K562 (cell line): ENCODE data around the gene PTPRF.

Experiments used
- ATF7 ChIP-seq: fragments of 450-650 bp; IDR thresholded peaks from 2 replicates; pipeline ENCODE4 v1.7.1; 2014; ENCODE audit warnings: mild to moderate bottlenecking, moderate library complexity
- CCAR2 ChIP-seq: fragments of 200-400 bp; formaldehyde crosslinking; IDR thresholded peaks from 2 replicates; pipeline ENCODE4 v1.6.1; 2017; ENCODE audit warnings: mild to moderate bottlenecking, low read depth, low read length
- CHD1 ChIP-seq: fragments of 200-600 bp; sonication (generic); IDR thresholded peaks from one replicate; pipeline ENCODE4 v1.6.1; 2012; ENCODE audit warnings: mild to moderate bottlenecking, moderate library complexity, low read length, inconsistent platforms
- CREB1 ChIP-seq, 2 experiments: sonication (generic) in 1 of 2; formaldehyde crosslinking in 1 of 2; IDR thresholded peaks; 2 replicates each; pipeline versions ENCODE4 v1.6.1 to v1.8.0; 2012 to 2022; ENCODE audit warnings: inconsistent platforms in 1 of 2, mild to moderate bottlenecking in 1 of 2, missing genetic modification reagents in 1 of 2, moderate library complexity in 1 of 2
- CTCF ChIP-seq, 3 experiments: IDR thresholded peaks in 2 of 3; conservative IDR thresholded peaks in 1 of 3; 2 replicates each; pipeline ENCODE4 v1.5.1; 2011 to 2012; ENCODE audit warnings: low read length in 3 of 3, mild to moderate bottlenecking in 3 of 3, control low read depth in 2 of 3, improper control_type of control experiment in 1 of 3, inconsistent platforms in 1 of 3, low read depth in 1 of 3, mixed read lengths in 1 of 3, moderate library complexity in 1 of 3; ENCODE audit not compliant: insufficient read depth in 2 of 3
- E2F6 ChIP-seq, 2 experiments: IDR thresholded peaks; 2 replicates each; pipeline ENCODE4 v1.6.1; 2011; ENCODE audit warnings: borderline replicate concordance in 1 of 2, control low read depth in 1 of 2, low read depth in 1 of 2, low read length in 1 of 2, mild to moderate bottlenecking in 1 of 2, mixed read lengths in 1 of 2, moderate library complexity in 1 of 2; ENCODE audit not compliant: insufficient read depth in 1 of 2, insufficient read length in 1 of 2, poor library complexity in 1 of 2, severe bottlenecking in 1 of 2; ENCODE audit errors: extremely low read depth in 1 of 2
- GABPA ChIP-seq: fragments of 200-800 bp; sonication (Bioruptor generic); conservative IDR thresholded peaks from 2 replicates; pipeline ENCODE4 v1.6.1; 2016; ENCODE audit warnings: low read depth, missing genetic modification characterization, missing compliant biosample characterization
- IRF1 ChIP-seq: sonication (generic); formaldehyde crosslinking; IDR thresholded peaks from 2 replicates; pipeline ENCODE4 v1.8.0; 2022; ENCODE audit warnings: missing genetic modification reagents, mild to moderate bottlenecking, borderline replicate concordance
- NFIX ChIP-seq: fragments of 250-450 bp; sonication (Bioruptor Pico); IDR thresholded peaks from 2 replicates; pipeline ENCODE4 v1.4.0; 2020; ENCODE audit warnings: low read depth, mild to moderate bottlenecking, moderate library complexity
- POLR2A ChIP-seq: fragments of 450-650 bp; conservative IDR thresholded peaks from 2 replicates; pipeline ENCODE4 v1.6.1; 2016
- RBBP5 ChIP-seq: fragments of 200-600 bp; sonication (generic); IDR thresholded peaks from 2 replicates; pipeline ENCODE4 v1.6.1; 2012; ENCODE audit warnings: borderline replicate concordance, mild to moderate bottlenecking, low read length, control low read depth, inconsistent platforms; ENCODE audit not compliant: insufficient read depth, poor library complexity, severe bottlenecking
- RNF2 ChIP-seq: sonication (generic); IDR thresholded peaks from 2 replicates; pipeline ENCODE4 v1.6.1; 2016
- TEAD4 ChIP-seq, 2 experiments: sonication (generic) in 1 of 2; formaldehyde crosslinking in 1 of 2; IDR thresholded peaks; 2 replicates each; pipeline versions ENCODE4 v1.6.1 to v1.8.0; 2012 to 2022; ENCODE audit warnings: borderline replicate concordance in 1 of 2, inconsistent platforms in 1 of 2, low read length in 1 of 2, mild to moderate bottlenecking in 1 of 2, missing genetic modification reagents in 1 of 2
- ZFX ChIP-seq: sonication (generic); formaldehyde crosslinking; IDR thresholded peaks from 2 replicates; pipeline ENCODE4 v1.8.0; 2022; ENCODE audit warnings: mild to moderate bottlenecking, missing genetic modification reagents, moderate library complexity

- TF ChIP-seq E2F6 (IDR thresholded peaks at IDR 0.05; ENCODE audit: borderline replicate concordance in 1 of 2, extremely low read depth in 1 of 2, insufficient read depth in 1 of 2, insufficient read length in 1 of 2, low read depth in 1 of 2, low read length in 1 of 2, poor library complexity in 1 of 2, severe bottlenecking in 1 of 2) (no peak), CREB1 (IDR thresholded peaks at IDR 0.05) (no peak), CREB1 (CRISPR knock-in tag; IDR thresholded peaks at IDR 0.05) (no peak), RNF2 (no peak), TEAD4 (IDR thresholded peaks at IDR 0.05; ENCODE audit: low read length) (no peak), TEAD4 (CRISPR knock-in tag; IDR thresholded peaks at IDR 0.05; ENCODE audit: borderline replicate concordance) (no peak), POLR2A (no peak), NFIX (CRISPR knock-in tag) (no peak), CHD1 (no peak), CCAR2 (no peak), ATF7 (no peak), IRF1 (CRISPR knock-in tag) (no peak), CTCF (IDR thresholded peaks at IDR 0.05 in 2 of 3, conservative IDR thresholded peaks at IDR 0.05 in 1 of 3; ENCODE audit: insufficient read depth in 2 of 3, low read depth in 1 of 3, low read length in 3 of 3) (no peak), RBBP5 (no peak), GABPA (tag) (no peak), ZFX (CRISPR knock-in tag) (no peak)
These were observed 85.7 kb downstream of the PTPRF start for GRCh38 chr1:43616383-43616782.
